ENCODE measurements around the gene PSMD3. TPM values are rescaled to one million over a fixed set of nuclear protein-coding genes. Genes with fewer than 3 reads are reported as not detected.

The PSMD3 gene
- total RNA-seq, 2 donors from 2014 or later = 152 to 164 TPM

- Mint-ChIP-seq H3K36me3 (ENCODE audit: low read depth) (peaks cover 62% of the 10 kb centered on the region), H3K4me3 (no peak overlapping the region), H3K4me1 (no peaks in the 10 kb centered on the region), H3K9me3 (no peaks in the 10 kb centered on the region), H3K27ac (no peak overlapping the region), H3K27me3 (ENCODE audit: insufficient read depth) (no peaks in the 10 kb centered on the region)
- H3K36me3 ChIP-seq (ENCODE audit: control insufficient read depth, insufficient read depth, low read length) = peaks cover 51% of the 10 kb centered on the region
- TF ChIP-seq CTCF (conservative IDR thresholded peaks at IDR 0.05) = no peak
- H3K9me3 ChIP-seq (ENCODE audit: control insufficient read depth, low read length) = no peaks in the 10 kb centered on the region
- no peak overlapping the region for H3K27ac ChIP-seq (ENCODE audit: low read depth, low read length)
- no peak overlapping the region for H3K9ac ChIP-seq (ENCODE audit: extremely low read depth, low read length, poor library complexity, severe bottlenecking)
- no peak overlapping the region for H3K4me3 ChIP-seq (ENCODE audit: low read length)
- no peaks in the 10 kb centered on the region for H3K27me3 ChIP-seq (ENCODE audit: control insufficient read depth, insufficient read depth, low read length, poor library complexity, severe bottlenecking)
- no peaks in the 10 kb centered on the region for H3K4me1 ChIP-seq (ENCODE audit: control insufficient read depth, insufficient read depth, low read length)
- DNase-seq = no peak
- WGBS, 2 experiments (ENCODE audit: insufficient coverage in 1 of 2, insufficient read length in 1 of 2) = 90 to 95% methylated on average over 3 to 5 of the region's 5 CpGs
Measured at GRCh38 chr17:40027614-40028012, 47.0 kb downstream of the PSMD3 start.

- Histone ChIP-seq H3K27ac (ENCODE audit: low read depth, low read length) (no peak overlapping the region), H3K9me3 (ENCODE audit: control insufficient read depth, low read length) (no peaks in the 10 kb centered on the region), H3K4me3 (ENCODE audit: low read length) (no peak overlapping the region), H3K9ac (ENCODE audit: extremely low read depth, low read length, poor library complexity, severe bottlenecking) (no peak overlapping the region), H3K27me3 (ENCODE audit: control insufficient read depth, insufficient read depth, low read length, poor library complexity, severe bottlenecking) (no peaks in the 10 kb centered on the region), H3K36me3 (ENCODE audit: control insufficient read depth, insufficient read depth, low read length) (peaks cover 60% of the 10 kb centered on the region), H3K4me1 (ENCODE audit: control insufficient read depth, insufficient read depth, low read length) (no peaks in the 10 kb centered on the region)
- Mint-ChIP-seq H3K9me3 (no peaks in the 10 kb centered on the region), H3K4me1 (no peaks in the 10 kb centered on the region), H3K36me3 (ENCODE audit: low read depth) (peaks cover 62% of the 10 kb centered on the region), H3K27me3 (ENCODE audit: insufficient read depth) (no peaks in the 10 kb centered on the region), H3K27ac (no peak overlapping the region), H3K4me3 (no peak overlapping the region)
- no peak for TF ChIP-seq CTCF (conservative IDR thresholded peaks at IDR 0.05)
- WGBS, 2 experiments (ENCODE audit: insufficient coverage in 1 of 2, insufficient read length in 1 of 2) = 95 to 99% methylated on average over 12 to 13 of the region's 13 CpGs
- peak; percentile 39 for DNase-seq
Measured at GRCh38 chr17:40028595-40028994, 48.0 kb downstream of the PSMD3 start.

GRCh38 chr17:40031706-40032105, 51.1 kb downstream of the PSMD3 start:
- peaks cover 2% of the 10 kb centered on the region for H3K4me1 Mint-ChIP-seq
- WGBS, 2 experiments (ENCODE audit: insufficient coverage in 1 of 2, insufficient read length in 1 of 2) = 94 to 97% methylated on average over 11 of the region's 11 CpGs
- Histone ChIP-seq H3K36me3 (ENCODE audit: control insufficient read depth, insufficient read depth, low read length) (peaks cover 65% of the 10 kb centered on the region), H3K4me3 (ENCODE audit: low read length) (no peak overlapping the region), H3K9me3 (ENCODE audit: control insufficient read depth, low read length) (no peaks in the 10 kb centered on the region), H3K9ac (ENCODE audit: extremely low read depth, low read length, poor library complexity, severe bottlenecking) (no peak overlapping the region), H3K27me3 (ENCODE audit: control insufficient read depth, insufficient read depth, low read length, poor library complexity, severe bottlenecking) (no peaks in the 10 kb centered on the region), H3K27ac (ENCODE audit: low read depth, low read length) (no peak overlapping the region), H3K4me1 (ENCODE audit: control insufficient read depth, insufficient read depth, low read length) (no peaks in the 10 kb centered on the region)
- H3K27ac Mint-ChIP-seq = no peak overlapping the region
- no peaks in the 10 kb centered on the region for H3K27me3 Mint-ChIP-seq (ENCODE audit: insufficient read depth)
- H3K36me3 Mint-ChIP-seq (ENCODE audit: low read depth) = peaks cover 60% of the 10 kb centered on the region
- peak; percentile 35 for DNase-seq
- no peak for TF ChIP-seq CTCF (conservative IDR thresholded peaks at IDR 0.05)
- H3K9me3 Mint-ChIP-seq = no peaks in the 10 kb centered on the region
- no peak overlapping the region for H3K4me3 Mint-ChIP-seq
